HCT116 (cell line): ENCODE results near the gene PNPO. TPM values are rescaled to one million over a fixed set of nuclear protein-coding genes. Genes with fewer than 3 reads are reported as not detected.

Experiments used
- ATAC-seq: fragments of 200-7000 bp; cut with Tn5 transposase; 2 replicates; pipeline ENCODE4 v1.9.1; 2020; ENCODE audit warnings: mild to moderate bottlenecking, moderate library complexity
- BruUV-seq: library from RNA; stranded (reverse); fragments of 400-500 nt; replicated peaks from 2 replicates; lab custom pipeline; 2021; lab: Mats Ljungman, UMichigan
- CTCF ChIA-PET: fragments of 300-600 bp; sonication (Branson Sonifier 250); formaldehyde crosslinking; loops from one replicate; lab custom pipeline; 2021; ENCODE audit warnings: antibody characterized with exemption; lab: Charles Lee
- POLR2A ChIA-PET: fragments of 300-600, 350-600 bp; sonication (Branson Sonifier 250); formaldehyde crosslinking; loops from one replicate; lab custom pipeline; 2021; ENCODE audit warnings: antibody characterized with exemption; lab: Charles Lee
- RAD21 ChIA-PET, 2 experiments: fragments of 300-600 bp; sonication (Branson Sonifier 250); formaldehyde crosslinking; loops; one replicate each; lab custom pipeline; 2023; ENCODE audit warnings: low total read pairs in 2 of 2; ENCODE audit not compliant: uncharacterized antibody in 2 of 2, unreplicated experiment in 2 of 2, low non-redundant PET in 1 of 2; lab: Charles Lee
- DNase-seq: peaks from one replicate; pipeline ENCODE4 v3.0.0-alpha.2; 2010; ENCODE audit warnings: low read depth, low spot score
- H2AFZ ChIP-seq: fragments of 200-600 bp; shearing (Covaris generic), sonication (generic); 2 replicates; pipeline ENCODE4 v1.6.1; 2017; ENCODE audit warnings: low read depth, mixed run types, mixed read lengths, antibody characterized with exemption, low read length; ENCODE audit not compliant: poor library complexity, severe bottlenecking
- H3K27ac ChIP-seq: 2 replicates; pipeline ENCODE4 v1.5.1; 2012; ENCODE audit warnings: low read depth, low read length
- H3K27me3 ChIP-seq: fragments of 200-600 bp; sonication (generic); 2 replicates; pipeline ENCODE4 v1.6.1; 2016; ENCODE audit warnings: mixed run types, low read length, mixed read lengths; ENCODE audit not compliant: insufficient read depth
- H3K36me3 ChIP-seq, 2 experiments: fragments of 200-500 bp in 1 of 2; fragments of 200-600 bp in 1 of 2; sonication (Bioruptor generic) in 1 of 2; sonication (generic) in 1 of 2; 2 replicates each; pipeline versions ENCODE4 v1.5.1 to v1.6.1; 2014 to 2016; ENCODE audit warnings: low read length in 2 of 2, inconsistent platforms in 1 of 2, mixed read lengths in 1 of 2, mixed run types in 1 of 2; ENCODE audit not compliant: insufficient read depth in 2 of 2, control insufficient read depth in 1 of 2
- H3K4me1 ChIP-seq, 2 experiments: fragments of 200-600 bp in 1 of 2; sonication (generic) in 1 of 2; 2 replicates each; pipeline versions ENCODE4 v1.5.1 to v1.6.1; 2012 to 2017; ENCODE audit warnings: low read length in 2 of 2, inconsistent platforms in 1 of 2, mild to moderate bottlenecking in 1 of 2, mixed read lengths in 1 of 2, mixed run types in 1 of 2, moderate library complexity in 1 of 2; ENCODE audit not compliant: insufficient read depth in 2 of 2, control insufficient read depth in 1 of 2
- H3K4me2 ChIP-seq: fragments of 200-600 bp; sonication (generic); 2 replicates; pipeline ENCODE4 v1.6.1; 2017; ENCODE audit warnings: mixed run types, low read length, mixed read lengths
- H3K4me3 ChIP-seq, 2 experiments: fragments of 200-600 bp in 1 of 2; sonication (generic) in 1 of 2; replicated peaks in 1 of 2; 2 replicates each; pipeline ENCODE4 v1.5.1; 2011 to 2016; ENCODE audit warnings: low read length in 2 of 2, control low read depth in 1 of 2, low read depth in 1 of 2, mild to moderate bottlenecking in 1 of 2, mixed read lengths in 1 of 2, mixed run types in 1 of 2
- H3K79me2 ChIP-seq: fragments of 200-600 bp; sonication (generic); 2 replicates; pipeline ENCODE4 v1.6.1; 2017; ENCODE audit warnings: mild to moderate bottlenecking, mixed run types, low read length, moderate library complexity, mixed read lengths; ENCODE audit not compliant: insufficient read depth
- H3K9ac ChIP-seq: fragments of 200-600 bp; sonication (generic); 2 replicates; pipeline ENCODE4 v1.6.1; 2016; ENCODE audit warnings: low read length, mixed read lengths
- H3K9me2 ChIP-seq: fragments of 200-600 bp; sonication (generic), shearing (Covaris generic); 2 replicates; pipeline ENCODE4 v1.6.1; 2017; ENCODE audit warnings: mixed run types, mild to moderate bottlenecking, moderate library complexity; ENCODE audit not compliant: insufficient read depth
- H3K9me3 ChIP-seq, 2 experiments: fragments of 200-500 bp in 1 of 2; fragments of 200-600 bp in 1 of 2; sonication (Bioruptor generic) in 1 of 2; sonication (generic) in 1 of 2; 2 replicates each; pipeline ENCODE4 v1.6.1; 2014 to 2017; ENCODE audit warnings: low read length in 2 of 2, mixed read lengths in 2 of 2, inconsistent platforms in 1 of 2, low read depth in 1 of 2, mild to moderate bottlenecking in 1 of 2, mixed run types in 1 of 2, moderate library complexity in 1 of 2; ENCODE audit not compliant: control insufficient read depth in 1 of 2, insufficient read depth in 1 of 2
- H4K20me1 ChIP-seq: fragments of 200-600 bp; sonication (generic), shearing (Covaris generic); 2 replicates; pipeline ENCODE4 v1.6.1; 2017; ENCODE audit warnings: mixed run types, mild to moderate bottlenecking, moderate library complexity; ENCODE audit not compliant: insufficient read depth
- CBX3 ChIP-seq: IDR thresholded peaks from 2 replicates; pipeline ENCODE4 v1.6.1; 2012; ENCODE audit warnings: low read depth
- CEBPB ChIP-seq: IDR thresholded peaks from 2 replicates; pipeline ENCODE4 v1.6.1; 2012; ENCODE audit warnings: low read depth
- POLR2A ChIP-seq: IDR thresholded peaks from 2 replicates; pipeline ENCODE4 v1.7.0; 2011; ENCODE audit warnings: borderline replicate concordance; ENCODE audit not compliant: insufficient read depth, insufficient read length; ENCODE audit errors: extremely low read depth
- POLR2AphosphoS5 ChIP-seq: IDR thresholded peaks from 2 replicates; pipeline ENCODE4 v1.6.1; 2011; ENCODE audit warnings: mild to moderate bottlenecking, low read depth, low read length, moderate library complexity
- RAD21 ChIP-seq: IDR thresholded peaks from 2 replicates; pipeline ENCODE4 v1.6.1; 2012; ENCODE audit warnings: low read depth, mild to moderate bottlenecking
- ZFX ChIP-seq: fragments of 450-650 bp; IDR thresholded peaks from 2 replicates; pipeline ENCODE4 v1.6.1; 2017
- intact Hi-C: fragments of 100-400 bp; cut with micrococcal nuclease; formaldehyde crosslinking; loops from 2 replicates; pipeline ENCODE4 v1.10.0; 2022
- total RNA-seq: library from RNA; stranded (reverse); gene quantifications from one replicate; pipeline ENCODE4 v1.2.1, GENCODE V29; 2021; ENCODE audit not compliant: unreplicated experiment

The PNPO gene
- total RNA-seq, 1 experiment from 2014 or later: 74.9 TPM

DNA sequence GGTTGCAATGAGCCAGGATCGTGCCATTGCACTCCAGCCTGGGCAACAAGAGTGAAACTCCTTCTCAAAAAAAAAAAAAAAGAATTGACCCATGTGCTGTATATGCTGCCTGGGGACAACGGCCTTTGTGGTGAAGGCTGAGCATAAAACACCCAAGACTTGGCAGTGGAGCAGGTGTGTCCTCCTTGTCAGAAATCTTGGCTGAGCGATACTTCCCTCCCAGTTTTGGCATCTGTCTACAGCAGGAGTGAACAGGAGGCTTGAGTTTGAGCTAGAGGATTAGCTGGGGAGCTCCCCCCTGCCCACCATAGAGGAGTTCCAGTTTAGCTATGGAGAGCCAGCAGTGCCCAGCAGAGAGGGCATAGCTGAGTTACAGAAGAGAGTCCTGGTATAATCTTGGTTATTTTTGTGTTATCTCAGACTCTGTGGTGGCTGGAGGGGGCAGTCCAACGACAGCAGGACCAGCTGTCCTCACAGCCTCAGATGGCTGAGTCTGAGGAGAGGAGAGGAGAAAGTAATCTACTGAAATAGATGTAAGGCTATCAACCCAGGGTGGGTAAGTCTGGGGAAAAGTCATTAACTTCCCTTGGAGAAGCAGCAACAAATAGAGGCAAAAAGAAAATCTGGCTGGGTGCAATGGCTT is 26.9 kb upstream of the PNPO start:
- no peak overlapping the region for H3K4me2 ChIP-seq
- no peaks in the 10 kb centered on the region for H3K9me3 ChIP-seq
- no peaks in the 10 kb centered on the region for H3K36me3 ChIP-seq
- ChIA-PET RAD21 (no interaction called here), POLR2A (interaction anchor here (2.0 kb wide), 1 partner anchor 19 kb away, joined by 7 read pairs; the partner anchor contains the start of gene SP2), CTCF (interaction anchor here (1.5 kb wide), 1 partner anchor 32 kb away, joined by 6 read pairs; no protein-coding TSS in a partner anchor)
- H4K20me1 ChIP-seq: no peaks in the 10 kb centered on the region
- DNase-seq (no peak), ATAC-seq (no peak)
- H3K27me3 ChIP-seq: no peaks in the 10 kb centered on the region
- no peaks in the 10 kb centered on the region for H3K79me2 ChIP-seq
- H3K4me3 ChIP-seq: no peak overlapping the region
- TF ChIP-seq ZFX: no peak
- H3K9ac ChIP-seq: no peak overlapping the region
- H3K4me1 ChIP-seq: no peaks in the 10 kb centered on the region
- intact Hi-C loops: no loop called here
- no peaks in the 10 kb centered on the region for H3K9me2 ChIP-seq
- no peak overlapping the region for H3K27ac ChIP-seq
- no TSS peak for BruUV-seq
- no peak overlapping the region for H2AFZ ChIP-seq

- RAD21 ChIA-PET: no interaction called here
- intact Hi-C loops: no loop called here
- Histone ChIP-seq H3K27ac (no peak overlapping the region), H3K27me3 (no peaks in the 10 kb centered on the region), H3K4me3 (no peak overlapping the region), H3K4me1 (no peaks in the 10 kb centered on the region), H3K9me2 (no peaks in the 10 kb centered on the region), H3K79me2 (no peaks in the 10 kb centered on the region), H3K9me3 (no peaks in the 10 kb centered on the region), H3K36me3 (no peaks in the 10 kb centered on the region), H2AFZ (no peak overlapping the region), H4K20me1 (no peaks in the 10 kb centered on the region), H3K4me2 (no peak overlapping the region), H3K9ac (no peak overlapping the region)
- TF ChIP-seq RAD21 (no peak), CEBPB (no peak), CBX3 (no peak), POLR2AphosphoS5 (no peak), POLR2A (no peak)
- TSS peak; percentile 30 for BruUV-seq
- ATAC-seq (0 out of 2 replicates have a peak, but pooled peaks have one; percentile 26), DNase-seq (no peak)
- CTCF ChIA-PET: no interaction called here
- POLR2A ChIA-PET: no interaction called here
These were observed 25.5 kb upstream of the PNPO start for GRCh38 chr17:47915776-47916398.
